ENCODE measurements around the gene ADAMTS10. TPM values are rescaled to one million over a fixed set of nuclear protein-coding genes. Genes with fewer than 3 reads are reported as not detected.

ADAMTS10 gene
- total RNA-seq, 2 experiments from 2014 or later = not detected

DNA sequence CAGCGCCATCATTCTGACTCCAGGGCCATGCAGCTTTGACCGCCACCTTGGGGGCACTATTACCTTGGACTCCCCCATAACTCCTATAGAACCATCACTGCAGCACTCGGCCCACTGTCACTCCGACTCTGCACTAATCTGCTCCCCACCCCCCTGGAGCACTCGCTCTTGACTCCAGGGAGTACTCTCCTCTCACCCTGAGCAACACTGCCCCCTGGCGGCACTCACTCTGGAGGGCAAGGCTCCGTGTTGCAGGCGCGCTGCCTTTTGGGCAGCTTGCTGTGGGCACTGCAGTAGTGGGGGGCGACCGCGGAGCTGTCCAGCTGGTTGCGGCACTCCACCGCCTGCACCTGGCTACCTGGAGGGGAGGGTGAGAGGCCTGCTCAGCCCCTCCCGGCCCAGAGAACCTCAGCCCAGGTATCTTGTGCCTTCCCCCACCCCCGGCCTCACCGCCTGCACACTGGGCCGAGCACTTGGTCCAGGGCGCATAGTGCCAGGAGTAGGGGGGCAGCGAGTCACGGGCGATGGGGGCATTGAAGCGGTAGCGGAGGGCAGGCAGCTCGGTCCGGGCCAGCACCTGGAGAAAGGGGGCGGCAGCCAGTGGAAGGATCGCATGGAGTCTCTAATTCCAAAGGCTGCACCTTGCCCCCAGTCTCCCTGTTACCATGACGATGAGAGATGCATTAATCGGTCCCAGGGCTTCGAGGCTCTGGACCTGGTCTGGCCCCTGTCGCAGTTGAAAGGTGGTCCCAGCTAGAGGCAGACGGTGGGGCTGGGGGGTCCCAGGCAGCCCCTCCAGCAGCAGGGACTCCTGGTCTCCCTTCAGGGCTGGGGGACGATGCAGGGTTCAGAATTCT lies 24.4 kb downstream of the ADAMTS10 start:
- Histone ChIP-seq H2AFZ (ENCODE audit: low read length) (no peak overlapping the region), H3K27ac (ENCODE audit: low read depth, low read length, poor library complexity, severe bottlenecking) (no peak overlapping the region), H3K36me3 (ENCODE audit: insufficient read depth, low read length) (no peaks in the 10 kb centered on the region), H3K4me3 (ENCODE audit: low read depth, low read length, poor library complexity, severe bottlenecking) (no peak overlapping the region), H3K79me2 (ENCODE audit: insufficient read depth, low read depth, low read length) (no peaks in the 10 kb centered on the region), H3K4me2 (ENCODE audit: low read length) (no peak overlapping the region), H4K20me1 (ENCODE audit: insufficient read depth, low read length) (no peaks in the 10 kb centered on the region), H3K4me1 (ENCODE audit: insufficient read depth, low read length, poor library complexity, severe bottlenecking) (no peaks in the 10 kb centered on the region), H3K9me3 (ENCODE audit: low read length) (no peaks in the 10 kb centered on the region), H3K9me2 (ENCODE audit: insufficient read depth, low read length) (no peaks in the 10 kb centered on the region)
- no peak for TF ChIP-seq EZH2phosphoT487 (IDR thresholded peaks at IDR 0.05; ENCODE audit: borderline replicate concordance, low read depth, low read length)
- TF ChIP-seq, protein P1, sequence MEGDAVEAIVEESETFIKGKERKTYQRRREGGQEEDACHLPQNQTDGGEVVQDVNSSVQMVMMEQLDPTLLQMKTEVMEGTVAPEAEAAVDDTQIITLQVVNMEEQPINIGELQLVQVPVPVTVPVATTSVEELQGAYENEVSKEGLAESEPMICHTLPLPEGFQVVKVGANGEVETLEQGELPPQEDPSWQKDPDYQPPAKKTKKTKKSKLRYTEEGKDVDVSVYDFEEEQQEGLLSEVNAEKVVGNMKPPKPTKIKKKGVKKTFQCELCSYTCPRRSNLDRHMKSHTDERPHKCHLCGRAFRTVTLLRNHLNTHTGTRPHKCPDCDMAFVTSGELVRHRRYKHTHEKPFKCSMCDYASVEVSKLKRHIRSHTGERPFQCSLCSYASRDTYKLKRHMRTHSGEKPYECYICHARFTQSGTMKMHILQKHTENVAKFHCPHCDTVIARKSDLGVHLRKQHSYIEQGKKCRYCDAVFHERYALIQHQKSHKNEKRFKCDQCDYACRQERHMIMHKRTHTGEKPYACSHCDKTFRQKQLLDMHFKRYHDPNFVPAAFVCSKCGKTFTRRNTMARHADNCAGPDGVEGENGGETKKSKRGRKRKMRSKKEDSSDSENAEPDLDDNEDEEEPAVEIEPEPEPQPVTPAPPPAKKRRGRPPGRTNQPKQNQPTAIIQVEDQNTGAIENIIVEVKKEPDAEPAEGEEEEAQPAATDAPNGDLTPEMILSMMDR (conservative IDR thresholded peaks at IDR 0.05; ENCODE audit: low read length) = peak; percentile 81
- ChIA-PET CTCF (ENCODE audit: unreplicated experiment) (interaction anchor here (0.6 to 1.4 kb wide), 2 partner anchors 8 to 633 kb away, joined by 3 to 6 read pairs; no protein-coding TSS in a partner anchor), POLR2A (no interaction called here)
- BruUV-seq (replicated peaks) = no TSS peak
- peak; percentile 47 for DNase-seq (ENCODE audit: low spot score)
- intact Hi-C loops (cut with micrococcal nuclease; ENCODE audit: unreplicated experiment) = no loop called here

DNA sequence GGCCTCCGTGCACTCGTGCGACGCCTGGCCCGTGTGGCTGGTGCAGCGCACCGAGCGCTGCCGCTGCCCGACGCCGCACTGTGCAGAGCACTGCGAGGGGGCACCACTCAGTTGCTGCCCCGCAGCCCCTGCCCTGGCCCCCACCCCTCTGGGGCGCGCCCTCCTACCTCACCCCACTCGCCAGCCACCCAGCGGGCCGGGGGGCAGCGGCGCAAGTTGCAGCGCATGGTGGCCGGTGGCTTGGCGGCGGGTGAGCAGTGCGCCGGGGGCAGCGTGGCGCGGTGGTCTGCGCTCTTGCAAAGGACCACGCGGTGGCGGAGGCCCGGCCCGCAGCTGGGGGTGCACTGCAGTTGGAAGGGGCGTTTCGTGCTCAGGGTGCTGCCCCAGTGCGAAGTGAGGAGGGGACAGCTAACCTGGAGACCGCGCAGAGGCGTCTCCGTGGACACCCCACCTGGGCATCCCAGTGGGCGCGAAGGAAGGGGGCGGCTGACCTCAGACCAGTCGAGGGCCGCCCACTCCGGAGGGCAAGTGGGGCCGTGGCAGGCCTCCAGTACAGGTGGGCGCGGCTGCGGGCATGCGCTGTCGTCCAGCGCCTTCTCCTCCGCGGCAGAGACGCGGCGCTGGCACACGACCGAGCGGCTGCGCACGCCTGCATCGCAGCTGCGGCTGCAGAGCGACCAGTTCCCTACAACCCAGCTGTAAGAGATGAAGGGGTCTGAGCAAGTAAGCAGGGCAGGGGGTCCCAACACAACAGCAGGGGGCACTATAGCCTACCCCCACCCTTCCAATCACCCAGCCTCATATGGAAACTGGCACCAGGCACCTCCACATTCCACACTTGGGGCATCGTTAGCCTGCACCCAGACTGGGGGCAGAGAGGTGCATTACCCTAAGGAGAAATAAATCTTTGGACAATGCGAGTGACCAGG lies 25.3 kb downstream of the ADAMTS10 start:
- Histone ChIP-seq H4K20me1 (ENCODE audit: insufficient read depth, low read length) (no peaks in the 10 kb centered on the region), H3K27ac (ENCODE audit: low read depth, low read length, poor library complexity, severe bottlenecking) (no peak overlapping the region), H2AFZ (ENCODE audit: low read length) (no peak overlapping the region), H3K4me3 (ENCODE audit: low read depth, low read length, poor library complexity, severe bottlenecking) (no peak overlapping the region), H3K9me2 (ENCODE audit: insufficient read depth, low read length) (no peaks in the 10 kb centered on the region), H3K9me3 (ENCODE audit: low read length) (no peaks in the 10 kb centered on the region), H3K4me2 (ENCODE audit: low read length) (no peak overlapping the region), H3K36me3 (ENCODE audit: insufficient read depth, low read length) (no peaks in the 10 kb centered on the region), H3K79me2 (ENCODE audit: insufficient read depth, low read depth, low read length) (no peaks in the 10 kb centered on the region), H3K4me1 (ENCODE audit: insufficient read depth, low read length, poor library complexity, severe bottlenecking) (no peaks in the 10 kb centered on the region)
- TF ChIP-seq, protein P1 (conservative IDR thresholded peaks at IDR 0.05; ENCODE audit: low read length) = no peak
- TF ChIP-seq EZH2phosphoT487 (IDR thresholded peaks at IDR 0.05; ENCODE audit: borderline replicate concordance, low read depth, low read length) = no peak
- intact Hi-C loops (cut with micrococcal nuclease; ENCODE audit: unreplicated experiment) = loop anchor here (5.0 kb wide), 1 partner anchor 73 kb away; the partner anchor contains the start of gene ZNF414
- ChIA-PET CTCF (ENCODE audit: unreplicated experiment) (interaction anchor here (0.6 kb wide), 1 partner anchor 632 kb away, joined by 3 read pairs; no protein-coding TSS in a partner anchor), POLR2A (no interaction called here)
- no TSS peak for BruUV-seq (replicated peaks)
- no peak for DNase-seq (ENCODE audit: low spot score)

Measured in OCI-LY7 (cell line).